Gastroesophageal sphincter (tissue), 4 donors: Measurements from ENCODE around the gene SMIM12. TPM values are rescaled to one million over a fixed set of nuclear protein-coding genes. Genes with fewer than 3 reads are reported as not detected.

ENCODE experiments used
- ATAC-seq: fragments of 150-250 bp; one replicate; pipeline ENCODE4 v1.9.1; 2016; ENCODE audit warnings: mild to moderate bottlenecking, moderate library complexity
- H3K27ac ChIP-seq, 4 donors: fragments of 200-600 bp; sonication (generic) in 3 of 4; 1 replicate in 3 of 4; 2 replicates in 1 of 4; pipeline ENCODE4 v1.5.1; 2016 to 2019
- H3K27me3 ChIP-seq: fragments of 200-600 bp; sonication (generic); one replicate; pipeline ENCODE4 v1.5.1; 2019
- H3K36me3 ChIP-seq, 2 donors: fragments of 200-600 bp; sonication (generic); one replicate each; pipeline ENCODE4 v1.5.1; 2019; ENCODE audit warnings: control low read depth in 1 of 2
- H3K4me1 ChIP-seq, 3 donors: fragments of 200-600 bp; sonication (generic); 1 replicate in 2 of 3; 2 replicates in 1 of 3; pipeline ENCODE4 v1.5.1; 2016 to 2019; ENCODE audit warnings: control low read depth in 2 of 3
- H3K4me3 ChIP-seq, 2 donors: fragments of 200-600 bp; sonication (generic); one replicate each; pipeline ENCODE4 v1.5.1; 2019; ENCODE audit warnings: mild to moderate bottlenecking in 1 of 2, moderate library complexity in 1 of 2
- H3K9me3 ChIP-seq, 3 donors: fragments of 200-600 bp; sonication (generic); one replicate each; pipeline ENCODE4 v1.5.1; 2017 to 2019; ENCODE audit warnings: control low read depth in 2 of 3
- CTCF ChIP-seq, 4 experiments: fragments of 200-600 bp in 2 of 4; fragments of 450-650 bp in 2 of 4; sonication (generic) in 1 of 4; IDR thresholded peaks; one replicate each; pipeline ENCODE4 v1.5.1; 2017 to 2019; ENCODE audit warnings: antibody characterized with exemption in 4 of 4, mild to moderate bottlenecking in 2 of 4, moderate library complexity in 2 of 4
- EP300 ChIP-seq: sonication (generic); formaldehyde crosslinking; IDR thresholded peaks from one replicate; pipeline ENCODE4 v1.6.1; 2017; ENCODE audit warnings: antibody characterized with exemption, mild to moderate bottlenecking
- POLR2A ChIP-seq, 2 donors: fragments of 450-650 bp; IDR thresholded peaks; one replicate each; pipeline ENCODE4 v1.6.1; 2017; ENCODE audit warnings: antibody characterized with exemption in 2 of 2, mild to moderate bottlenecking in 2 of 2, moderate library complexity in 1 of 2
- POLR2AphosphoS5 ChIP-seq: sonication (generic); formaldehyde crosslinking; IDR thresholded peaks from one replicate; pipeline ENCODE4 v1.6.1; 2017; ENCODE audit warnings: antibody characterized with exemption
- WGBS, 2 donors: methylation state at CpG; one replicate each; pipeline ENCODE4 v1.1.5; 2018; ENCODE audit warnings: low coverage in 1 of 2; 5-methylcytosine and 5-hydroxymethylcytosine counted together
- total RNA-seq, 4 donors: library from RNA; depleted of rRNA; stranded (reverse); fragments of >200 nt; gene quantifications; one replicate each; pipeline ENCODE4 v1.1.0, GENCODE V29; 2016

SMIM12 gene
- total RNA-seq, 4 donors from 2014 or later, result 34.2 to 52.0 (median 37.8) TPM

DNA sequence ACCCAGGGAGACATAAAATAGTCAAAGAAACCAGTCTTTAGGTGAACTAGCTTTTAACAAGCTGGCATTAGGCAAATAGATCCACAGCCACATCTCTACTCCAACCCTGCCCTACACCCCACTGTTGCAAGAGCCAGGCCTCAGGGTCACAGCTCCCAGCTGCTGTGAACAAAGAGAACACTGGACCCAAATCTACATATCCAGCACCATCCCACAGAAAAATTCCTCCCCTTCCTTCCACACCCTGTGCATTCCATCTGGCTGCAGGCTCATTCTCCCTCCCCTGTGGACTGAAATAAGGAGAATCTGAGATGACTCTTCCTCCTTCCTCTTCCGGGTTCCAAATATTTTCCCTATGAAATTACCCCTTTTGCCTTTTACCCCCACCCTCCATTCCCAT is 46.7 kb upstream of the SMIM12 start:
- TF ChIP-seq EP300, result no peak
- TF ChIP-seq POLR2AphosphoS5, result no peak
- no peak for TF ChIP-seq CTCF (IDR thresholded peaks at IDR 0.05)
- TF ChIP-seq POLR2A (IDR thresholded peaks at IDR 0.05), result no peak
- no peaks in the 10 kb centered on the region for H3K9me3 ChIP-seq
- no peaks in the 10 kb centered on the region for H3K4me1 ChIP-seq
- 78% methylated on average over 1 of the region's 1 CpG; no CpG with 5 or more reads in 1 of the 2 donors for WGBS, 2 donors
- H3K27me3 ChIP-seq, result peaks cover 19% of the 10 kb centered on the region
- H3K36me3 ChIP-seq, result no peaks in the 10 kb centered on the region
- no peak for ATAC-seq
- H3K4me3 ChIP-seq, result no peak overlapping the region
- no peak overlapping the region for H3K27ac ChIP-seq

DNA sequence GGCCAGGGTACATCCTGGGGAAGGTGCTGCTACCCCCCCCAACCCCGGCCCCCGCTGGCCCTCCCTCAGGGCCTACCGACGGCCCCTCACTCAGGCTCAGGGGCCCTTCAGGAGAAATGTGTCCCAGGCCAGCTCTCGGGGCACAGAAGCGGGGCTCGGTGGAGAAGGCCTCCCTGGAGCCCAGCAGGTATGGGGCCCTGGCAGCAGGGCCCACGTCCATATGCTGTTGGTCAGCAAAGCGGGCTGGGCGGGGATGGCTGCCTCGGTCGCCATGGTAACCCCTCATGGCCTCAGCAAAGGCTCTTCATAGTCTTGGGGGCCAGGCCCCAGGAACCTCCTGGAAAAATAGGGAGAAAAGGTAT is 45.5 kb upstream of the SMIM12 start:
- ATAC-seq, result no peak
- 60% methylated on average over 5 of the region's 12 CpGs; no CpG with 5 or more reads in 1 of the 2 donors for WGBS, 2 donors
- no peak overlapping the region for H3K4me3 ChIP-seq
- no peaks in the 10 kb centered on the region for H3K36me3 ChIP-seq
- no peaks in the 10 kb centered on the region for H3K4me1 ChIP-seq
- H3K27ac ChIP-seq, result no peak overlapping the region
- no peak for TF ChIP-seq POLR2A (IDR thresholded peaks at IDR 0.05)
- TF ChIP-seq EP300, result no peak
- TF ChIP-seq POLR2AphosphoS5, result no peak
- no peak for TF ChIP-seq CTCF (IDR thresholded peaks at IDR 0.05)
- peaks cover 30% of the 10 kb centered on the region for H3K27me3 ChIP-seq
- no peaks in the 10 kb centered on the region for H3K9me3 ChIP-seq

DNA sequence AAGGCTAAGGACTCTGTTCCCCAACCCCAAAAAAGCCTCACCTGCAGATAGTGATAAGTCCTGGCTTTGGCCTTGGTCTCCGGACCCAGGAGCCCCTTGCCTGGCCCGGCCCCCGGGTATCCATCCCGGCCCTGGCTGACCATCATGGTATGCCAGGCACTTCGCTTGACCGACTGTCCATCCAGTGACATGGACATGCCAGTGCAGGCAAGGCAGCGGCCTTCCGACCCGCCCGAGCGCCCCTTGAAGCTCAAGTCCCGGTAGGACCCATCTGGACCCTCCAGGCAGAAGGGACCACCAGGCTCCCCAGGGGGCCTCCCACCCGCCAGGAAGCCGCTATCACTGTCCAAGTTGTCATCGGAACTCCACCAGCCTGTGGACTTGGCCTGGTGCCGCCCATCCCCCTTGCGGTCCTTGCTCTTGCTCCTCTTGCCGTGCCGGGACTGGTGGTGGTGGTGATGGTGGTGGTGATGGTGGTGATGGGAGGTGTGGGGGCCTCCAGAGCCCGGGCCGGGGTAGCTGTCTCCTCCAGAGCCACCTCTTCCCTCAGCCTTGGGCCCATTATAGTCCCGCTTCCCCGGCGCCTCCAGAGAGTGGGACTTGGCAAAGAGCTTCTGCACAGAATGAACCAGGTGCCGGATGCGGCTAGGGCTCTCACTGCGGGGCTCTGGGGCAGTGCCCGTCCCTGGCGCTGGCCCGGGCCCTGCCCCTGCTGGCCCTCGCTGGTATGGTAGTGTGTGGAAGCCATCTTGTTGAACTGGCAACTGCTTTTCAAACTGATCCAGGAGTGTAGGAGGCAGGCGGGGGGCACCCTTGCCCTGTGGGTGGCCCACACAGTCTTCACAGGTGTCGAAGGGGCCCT is 44.9 kb upstream of the SMIM12 start:
- no peaks in the 10 kb centered on the region for H3K9me3 ChIP-seq
- ATAC-seq, result no peak
- 83 to 93% methylated on average over 2 to 6 of the region's 33 CpGs for WGBS, 2 donors
- H3K4me3 ChIP-seq, result no peak overlapping the region
- no peak overlapping the region for H3K27ac ChIP-seq
- TF ChIP-seq EP300 (no peak), POLR2A (IDR thresholded peaks at IDR 0.05) (no peak)
- H3K36me3 ChIP-seq, result no peaks in the 10 kb centered on the region
- no peaks in the 10 kb centered on the region for H3K4me1 ChIP-seq
- peaks cover 29% of the 10 kb centered on the region for H3K27me3 ChIP-seq

DNA sequence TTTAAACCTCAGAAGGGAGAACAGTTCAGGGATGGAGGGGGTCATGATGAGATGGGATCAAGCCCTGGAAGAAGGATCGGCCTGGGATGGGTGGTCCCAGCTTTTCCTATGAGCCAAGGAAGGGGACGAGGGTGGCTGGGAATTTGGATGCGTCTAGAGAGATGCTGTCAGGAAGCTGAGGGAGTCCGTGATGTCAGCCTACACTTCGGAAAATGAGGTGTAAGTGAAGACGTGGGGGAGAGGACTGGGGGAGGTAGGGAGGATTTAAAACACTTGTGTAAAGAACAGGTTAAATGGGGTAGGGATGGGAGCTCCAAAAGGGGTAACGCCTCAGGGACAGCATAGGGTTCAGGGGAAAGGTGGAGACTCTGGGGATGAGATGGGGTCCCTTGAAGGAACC is 42.4 kb upstream of the SMIM12 start:
- H3K27ac ChIP-seq, result no peak overlapping the region
- ATAC-seq, result no peak
- 28 to 63% methylated on average over 3 to 7 of the region's 7 CpGs for WGBS, 2 donors

More for the DNA sequence above, 42.4 kb upstream of the SMIM12 start:
- no peaks in the 10 kb centered on the region for H3K36me3 ChIP-seq
- no peaks in the 10 kb centered on the region for H3K9me3 ChIP-seq
- H3K27me3 ChIP-seq, result peaks cover 19% of the 10 kb centered on the region
- H3K4me3 ChIP-seq, result no peak overlapping the region
- peaks cover 0 to 5% (median 0%) of the 10 kb centered on the region in 3 donors for H3K4me1 ChIP-seq
- TF ChIP-seq POLR2AphosphoS5 (no peak), EP300 (no peak), CTCF (IDR thresholded peaks at IDR 0.05) (no peak), POLR2A (IDR thresholded peaks at IDR 0.05) (no peak)
